AG04449 (cell line): Measurements from ENCODE around the gene TMPRSS12.
"Not testable (repeated sequence)": the region's sequence is repeated elsewhere in the genome, so short reads cannot be mapped to it uniquely, and the experiment has no call there.

Experiments
- CTCF ChIA-PET: fragments of 350-600 bp; formaldehyde crosslinking; extraction: SDS; loops from one replicate; lab custom pipeline; 2021; ENCODE audit warnings: antibody characterized with exemption; lab: Yijun Ruan, JAX
- POLR2A ChIA-PET: fragments of 400-600, 350-600 bp; formaldehyde crosslinking; extraction: SDS; loops from one replicate; lab custom pipeline; 2020; ENCODE audit warnings: antibody characterized with exemption, inconsistent platforms; lab: Yijun Ruan, JAX
- DNase-seq: peaks from one replicate; pipeline ENCODE4 v3.0.0-alpha.2; 2010; ENCODE audit warnings: low read depth, low spot score
- H3K4me3 ChIP-seq: 2 replicates; pipeline ENCODE4 v1.5.1; 2011; ENCODE audit warnings: low read depth, mild to moderate bottlenecking, control low read depth, low read length
- TF ChIP-seq, protein P1 (sequence below): IDR thresholded peaks from one replicate; pipeline ENCODE4 v1.5.1; 2011; ENCODE audit warnings: mild to moderate bottlenecking, moderate library complexity, low read length, control low read depth, inconsistent platforms; ENCODE audit not compliant: insufficient read depth; ENCODE audit errors: missing control alignments

The TMPRSS12 gene

DNA sequence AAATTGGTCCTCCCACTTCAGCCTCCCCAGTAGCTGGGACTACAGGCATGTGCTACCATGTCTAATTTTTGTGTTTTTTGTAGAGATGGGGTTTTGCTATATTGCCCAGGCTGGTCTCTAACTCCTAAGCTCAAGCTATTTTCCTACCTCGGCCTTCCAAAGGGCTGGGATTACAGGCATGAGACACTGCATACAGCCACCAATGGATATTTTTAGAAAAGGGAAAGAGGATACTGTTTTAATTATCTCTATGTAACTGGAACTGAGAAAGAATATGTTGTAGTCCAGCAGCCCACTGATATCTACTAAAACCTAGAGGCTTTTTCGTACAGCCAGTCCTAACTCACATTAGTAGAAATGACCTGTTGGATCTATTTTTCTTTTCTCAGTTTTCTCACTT, 6.2 kb downstream of the TMPRSS12 start:
- CTCF ChIA-PET, result no interaction called here
- POLR2A ChIA-PET, result no interaction called here
- TF ChIP-seq, protein P1, sequence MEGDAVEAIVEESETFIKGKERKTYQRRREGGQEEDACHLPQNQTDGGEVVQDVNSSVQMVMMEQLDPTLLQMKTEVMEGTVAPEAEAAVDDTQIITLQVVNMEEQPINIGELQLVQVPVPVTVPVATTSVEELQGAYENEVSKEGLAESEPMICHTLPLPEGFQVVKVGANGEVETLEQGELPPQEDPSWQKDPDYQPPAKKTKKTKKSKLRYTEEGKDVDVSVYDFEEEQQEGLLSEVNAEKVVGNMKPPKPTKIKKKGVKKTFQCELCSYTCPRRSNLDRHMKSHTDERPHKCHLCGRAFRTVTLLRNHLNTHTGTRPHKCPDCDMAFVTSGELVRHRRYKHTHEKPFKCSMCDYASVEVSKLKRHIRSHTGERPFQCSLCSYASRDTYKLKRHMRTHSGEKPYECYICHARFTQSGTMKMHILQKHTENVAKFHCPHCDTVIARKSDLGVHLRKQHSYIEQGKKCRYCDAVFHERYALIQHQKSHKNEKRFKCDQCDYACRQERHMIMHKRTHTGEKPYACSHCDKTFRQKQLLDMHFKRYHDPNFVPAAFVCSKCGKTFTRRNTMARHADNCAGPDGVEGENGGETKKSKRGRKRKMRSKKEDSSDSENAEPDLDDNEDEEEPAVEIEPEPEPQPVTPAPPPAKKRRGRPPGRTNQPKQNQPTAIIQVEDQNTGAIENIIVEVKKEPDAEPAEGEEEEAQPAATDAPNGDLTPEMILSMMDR, result no peak
- DNase-seq, result no peak
- no peak overlapping the region for H3K4me3 ChIP-seq

DNA sequence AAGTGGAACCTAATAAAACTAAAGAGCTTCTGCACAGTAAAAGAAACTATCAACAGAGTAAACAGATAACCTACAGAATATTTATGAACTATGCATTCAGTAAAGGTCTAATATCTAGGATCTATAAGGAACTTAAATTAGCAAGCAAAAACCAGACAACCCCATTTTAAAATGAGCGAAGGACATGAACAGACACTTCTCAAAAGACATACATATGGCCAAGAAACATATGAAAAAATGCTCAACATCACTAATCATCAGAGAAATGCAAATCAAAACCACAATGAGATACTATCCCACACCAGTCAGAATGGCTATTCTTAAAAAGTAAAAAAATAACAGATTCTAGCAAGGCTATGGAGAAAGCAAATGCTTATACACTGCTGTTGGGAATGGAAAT, 12.5 kb downstream of the TMPRSS12 start:
- DNase-seq, H3K4me3 ChIP-seq, POLR2A ChIA-PET: not testable (repeated sequence)
- CTCF ChIA-PET, result interaction anchor here (1.8 kb wide), 1 partner anchor 29 kb away, joined by 4 read pairs; no protein-coding TSS in a partner anchor

DNA sequence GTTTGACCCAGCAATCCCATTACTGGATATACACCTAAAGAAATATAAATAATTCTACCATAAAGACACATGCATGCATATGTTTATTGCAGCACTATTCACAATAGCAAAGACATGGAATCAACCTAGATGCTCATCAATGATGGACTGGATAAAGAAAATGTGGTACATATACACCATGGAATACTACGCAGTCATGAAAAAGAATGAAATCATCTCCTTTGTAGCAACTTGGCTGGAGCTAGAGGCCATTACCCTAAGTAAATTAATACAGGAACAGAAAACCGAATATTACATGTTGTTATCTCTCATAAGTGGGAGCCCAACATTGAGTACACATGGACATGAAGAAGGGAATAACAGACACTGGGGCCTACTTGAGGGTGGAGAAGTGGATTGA, 13.0 kb downstream of the TMPRSS12 start:
- CTCF ChIA-PET, result interaction anchor here (1.8 kb wide), 1 partner anchor 30 kb away, joined by 4 read pairs; no protein-coding TSS in a partner anchor
- DNase-seq, H3K4me3 ChIP-seq, POLR2A ChIA-PET: not testable (repeated sequence)

DNA sequence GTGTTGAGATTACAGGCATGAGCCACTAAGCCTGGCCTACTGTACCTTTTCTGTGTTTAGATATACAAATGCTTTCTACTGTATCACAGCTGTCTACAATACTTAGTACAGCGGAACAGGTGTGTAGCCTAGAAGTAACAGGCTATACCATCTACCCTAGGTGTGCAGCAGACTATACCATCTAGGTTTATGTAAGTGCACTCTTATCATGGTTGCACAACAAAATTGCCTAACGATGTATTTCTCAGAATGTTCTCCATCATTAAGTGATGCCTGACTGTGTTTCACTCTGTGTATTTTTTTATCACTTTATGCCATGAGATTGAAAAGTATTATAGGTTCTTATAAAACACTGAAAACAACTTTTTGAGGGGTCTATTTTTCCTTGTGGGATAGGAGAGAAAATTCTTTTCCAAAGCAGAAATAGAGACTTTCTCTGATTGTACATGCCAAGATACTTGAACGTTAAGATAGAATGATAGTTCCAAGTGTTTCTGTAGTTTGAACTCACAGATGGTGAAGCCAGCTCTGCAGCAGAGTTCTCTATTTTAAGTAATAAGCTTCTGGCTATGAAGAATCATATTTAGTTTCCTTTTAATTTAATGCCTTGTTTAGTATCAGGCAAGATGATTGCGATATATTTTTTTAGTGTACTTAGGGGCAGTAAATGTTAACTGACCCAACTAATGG, 17.0 kb downstream of the TMPRSS12 start:
- CTCF ChIA-PET, result interaction anchor here (0.9 kb wide), 1 partner anchor 95 kb away, joined by 3 read pairs; no protein-coding TSS in a partner anchor
- POLR2A ChIA-PET, result no interaction called here
- DNase-seq, result no peak
- TF ChIP-seq, protein P1, result no peak
- H3K4me3 ChIP-seq, result no peak overlapping the region

DNA sequence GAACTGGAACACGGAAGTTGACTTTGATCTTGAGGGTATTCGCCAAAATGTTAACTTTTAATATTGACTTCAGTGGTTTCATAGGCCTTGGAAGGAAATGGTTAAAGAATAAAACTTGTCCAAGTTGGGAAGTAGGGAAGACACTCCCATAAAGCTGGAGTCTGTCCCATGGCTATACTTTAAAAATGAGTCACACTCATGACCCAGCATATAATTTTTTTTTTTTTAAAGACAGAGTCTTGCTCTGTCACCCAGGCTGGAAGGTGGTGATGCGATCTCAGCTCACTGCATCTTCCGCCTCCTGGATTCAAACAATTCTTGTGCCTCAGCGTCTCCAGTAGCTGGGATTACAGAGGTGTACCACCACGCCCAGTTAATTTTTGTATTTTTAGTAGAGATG, 19.6 kb downstream of the TMPRSS12 start:
- H3K4me3 ChIP-seq, result no peak overlapping the region
- CTCF ChIA-PET, result interaction anchor here (1.1 kb wide), 1 partner anchor 23 kb away, joined by 3 read pairs; no protein-coding TSS in a partner anchor
- TF ChIP-seq, protein P1, result no peak
- POLR2A ChIA-PET, result no interaction called here
- DNase-seq, result peak; percentile 19

DNA sequence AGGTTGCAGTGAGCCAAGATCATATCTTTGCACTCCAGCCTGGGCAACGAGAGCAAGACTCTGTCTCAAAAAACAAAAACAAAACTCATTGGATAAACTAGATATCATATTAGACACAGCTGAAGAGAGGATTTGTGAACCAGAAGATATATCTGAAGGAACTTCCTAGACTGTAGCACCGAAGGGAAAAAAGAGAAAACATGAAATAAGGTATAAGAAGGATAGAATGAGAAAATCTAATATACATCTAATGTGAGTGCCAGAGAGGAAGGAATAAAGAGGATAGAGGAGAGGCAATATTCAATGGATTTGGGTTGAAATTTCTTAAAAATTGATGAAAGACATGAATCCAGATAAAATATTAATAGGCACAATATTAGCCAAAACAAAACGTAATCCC, 22.5 kb downstream of the TMPRSS12 start:
- H3K4me3 ChIP-seq, result no peak overlapping the region
- ChIA-PET CTCF (interaction anchor here (1.0 kb wide), 1 partner anchor 122 kb away, joined by 3 read pairs; no protein-coding TSS in a partner anchor), POLR2A (no interaction called here)
- TF ChIP-seq, protein P1, result no peak
- no peak for DNase-seq

DNA sequence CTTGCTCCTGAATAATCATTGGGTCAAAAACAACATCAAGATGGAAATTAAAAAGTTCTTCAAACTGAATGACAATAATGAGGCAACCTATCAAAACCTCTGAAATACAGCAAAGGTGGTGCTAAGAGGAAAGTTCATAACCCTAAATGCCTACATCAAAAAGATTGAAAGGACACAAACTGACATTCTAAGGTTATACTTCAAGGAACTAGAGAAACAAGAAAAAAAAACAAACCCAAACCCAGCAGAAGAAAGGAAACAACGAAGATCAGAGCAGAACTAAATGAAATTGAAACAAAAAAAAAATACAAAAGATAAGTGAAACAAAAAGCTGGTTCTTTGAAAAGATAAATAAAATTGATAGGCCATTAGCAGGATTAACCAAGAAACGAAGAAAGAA, 26.2 kb downstream of the TMPRSS12 start:
- POLR2A ChIA-PET, DNase-seq, H3K4me3 ChIP-seq, CTCF ChIA-PET: not testable (repeated sequence)

DNA sequence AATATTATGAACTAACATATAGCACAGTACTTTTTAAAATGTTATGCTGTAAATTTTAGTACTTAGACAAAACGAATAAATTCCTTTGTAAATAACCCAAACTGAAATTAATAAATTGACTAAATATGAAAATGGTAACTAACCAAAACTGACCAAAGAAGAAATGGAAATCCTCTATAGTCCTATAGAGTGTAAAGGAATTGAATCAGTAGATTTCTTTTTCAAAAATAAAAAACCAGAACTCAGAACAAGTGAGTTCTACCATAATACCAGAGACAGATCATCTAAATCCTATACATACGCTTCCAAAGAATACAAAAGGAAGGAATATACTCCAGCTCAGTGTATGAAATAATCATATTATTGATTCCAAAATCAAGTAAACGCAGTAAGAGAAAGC, 39.8 kb downstream of the TMPRSS12 start:
- H3K4me3 ChIP-seq, result no peak overlapping the region
- POLR2A ChIA-PET, result no interaction called here
- DNase-seq, result no peak
- TF ChIP-seq, protein P1, result no peak
- CTCF ChIA-PET, result no interaction called here
